ENCODE data around the gene FMO3.

FMO3 gene

DNA sequence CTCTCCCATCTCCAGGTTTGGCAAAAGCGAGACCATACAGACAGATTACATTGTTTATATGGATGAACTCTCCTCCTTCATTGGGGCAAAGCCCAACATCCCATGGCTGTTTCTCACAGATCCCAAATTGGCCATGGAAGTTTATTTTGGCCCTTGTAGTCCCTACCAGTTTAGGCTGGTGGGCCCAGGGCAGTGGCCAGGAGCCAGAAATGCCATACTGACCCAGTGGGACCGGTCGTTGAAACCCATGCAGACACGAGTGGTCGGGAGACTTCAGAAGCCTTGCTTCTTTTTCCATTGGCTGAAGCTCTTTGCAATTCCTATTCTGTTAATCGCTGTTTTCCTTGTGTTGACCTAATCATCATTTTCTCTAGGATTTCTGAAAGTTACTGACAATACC is 26.4 kb downstream of the FMO3 start:
- Histone ChIP-seq H3K4me1 (ENCODE audit: insufficient read depth, low read length) (no peaks in the 10 kb centered on the region), H3K9ac (ENCODE audit: low read depth, low read length) (no peak overlapping the region), H4K20me1 (ENCODE audit: insufficient read depth, low read length) (no peaks in the 10 kb centered on the region), H3K9me3 (ENCODE audit: insufficient read depth, low read length, severe bottlenecking) (no peaks in the 10 kb centered on the region), H3K27ac (ENCODE audit: low read length) (no peak overlapping the region), H2AFZ (ENCODE audit: low read depth, low read length) (no peak overlapping the region), H3K27me3 (ENCODE audit: insufficient read depth, low read length, poor library complexity) (peaks cover 6% of the 10 kb centered on the region), H3K4me3 (ENCODE audit: low read depth in 1 of 2, low read length in 2 of 2) (no peak overlapping the region), H3K79me2 (ENCODE audit: insufficient read depth, low read length) (no peaks in the 10 kb centered on the region), H3K36me3 (ENCODE audit: insufficient read depth, low read length) (no peaks in the 10 kb centered on the region), H3K4me2 (ENCODE audit: insufficient read depth, low read length) (no peak overlapping the region)
- TF ChIP-seq EZH2 (IDR thresholded peaks at IDR 0.05; ENCODE audit: borderline replicate concordance, low read depth, low read length, severe bottlenecking): no peak
- TF ChIP-seq, protein P1, sequence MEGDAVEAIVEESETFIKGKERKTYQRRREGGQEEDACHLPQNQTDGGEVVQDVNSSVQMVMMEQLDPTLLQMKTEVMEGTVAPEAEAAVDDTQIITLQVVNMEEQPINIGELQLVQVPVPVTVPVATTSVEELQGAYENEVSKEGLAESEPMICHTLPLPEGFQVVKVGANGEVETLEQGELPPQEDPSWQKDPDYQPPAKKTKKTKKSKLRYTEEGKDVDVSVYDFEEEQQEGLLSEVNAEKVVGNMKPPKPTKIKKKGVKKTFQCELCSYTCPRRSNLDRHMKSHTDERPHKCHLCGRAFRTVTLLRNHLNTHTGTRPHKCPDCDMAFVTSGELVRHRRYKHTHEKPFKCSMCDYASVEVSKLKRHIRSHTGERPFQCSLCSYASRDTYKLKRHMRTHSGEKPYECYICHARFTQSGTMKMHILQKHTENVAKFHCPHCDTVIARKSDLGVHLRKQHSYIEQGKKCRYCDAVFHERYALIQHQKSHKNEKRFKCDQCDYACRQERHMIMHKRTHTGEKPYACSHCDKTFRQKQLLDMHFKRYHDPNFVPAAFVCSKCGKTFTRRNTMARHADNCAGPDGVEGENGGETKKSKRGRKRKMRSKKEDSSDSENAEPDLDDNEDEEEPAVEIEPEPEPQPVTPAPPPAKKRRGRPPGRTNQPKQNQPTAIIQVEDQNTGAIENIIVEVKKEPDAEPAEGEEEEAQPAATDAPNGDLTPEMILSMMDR (IDR thresholded peaks at IDR 0.05; ENCODE audit: borderline replicate concordance, extremely low read depth, low read length, poor library complexity, severe bottlenecking): no peak
- DNase-seq (no peak), ATAC-seq (ENCODE audit: insufficient read depth, low read depth) (no peak)

DNA sequence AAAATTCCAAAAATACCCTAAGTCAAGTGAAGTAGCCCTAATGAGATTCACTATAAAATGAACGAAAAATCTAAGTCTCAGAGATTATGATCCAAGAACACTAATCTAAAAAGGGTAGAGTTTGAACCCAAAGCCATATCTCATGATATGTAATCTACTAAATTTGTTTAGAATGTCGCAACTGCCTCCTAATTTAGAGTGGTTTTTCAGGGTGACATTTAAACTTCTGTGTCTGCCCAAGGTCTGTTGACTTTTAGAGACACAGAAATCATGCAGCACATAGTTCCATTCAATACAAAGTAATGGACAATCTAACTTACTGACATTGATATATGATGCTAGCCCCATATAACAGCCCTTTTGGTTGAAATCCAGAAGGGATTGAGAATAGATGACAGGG is 28.9 kb downstream of the FMO3 start:
- Histone ChIP-seq H3K36me3 (ENCODE audit: insufficient read depth, low read length) (no peaks in the 10 kb centered on the region), H3K27ac (ENCODE audit: low read length) (no peak overlapping the region), H3K9ac (ENCODE audit: low read depth, low read length) (no peak overlapping the region), H3K79me2 (ENCODE audit: insufficient read depth, low read length) (no peaks in the 10 kb centered on the region), H3K27me3 (ENCODE audit: insufficient read depth, low read length, poor library complexity) (peaks cover 2% of the 10 kb centered on the region), H3K4me3 (ENCODE audit: low read depth in 1 of 2, low read length in 2 of 2) (no peak overlapping the region), H3K4me1 (ENCODE audit: insufficient read depth, low read length) (no peaks in the 10 kb centered on the region), H2AFZ (ENCODE audit: low read depth, low read length) (no peak overlapping the region), H3K9me3 (ENCODE audit: insufficient read depth, low read length, severe bottlenecking) (no peaks in the 10 kb centered on the region), H3K4me2 (ENCODE audit: insufficient read depth, low read length) (no peak overlapping the region), H4K20me1 (ENCODE audit: insufficient read depth, low read length) (no peaks in the 10 kb centered on the region)
- ATAC-seq (ENCODE audit: insufficient read depth, low read depth) (no peak), DNase-seq (no peak)
- TF ChIP-seq, protein P1 (IDR thresholded peaks at IDR 0.05; ENCODE audit: borderline replicate concordance, extremely low read depth, low read length, poor library complexity, severe bottlenecking): no peak
- no peak for TF ChIP-seq EZH2 (IDR thresholded peaks at IDR 0.05; ENCODE audit: borderline replicate concordance, low read depth, low read length, severe bottlenecking)

DNA sequence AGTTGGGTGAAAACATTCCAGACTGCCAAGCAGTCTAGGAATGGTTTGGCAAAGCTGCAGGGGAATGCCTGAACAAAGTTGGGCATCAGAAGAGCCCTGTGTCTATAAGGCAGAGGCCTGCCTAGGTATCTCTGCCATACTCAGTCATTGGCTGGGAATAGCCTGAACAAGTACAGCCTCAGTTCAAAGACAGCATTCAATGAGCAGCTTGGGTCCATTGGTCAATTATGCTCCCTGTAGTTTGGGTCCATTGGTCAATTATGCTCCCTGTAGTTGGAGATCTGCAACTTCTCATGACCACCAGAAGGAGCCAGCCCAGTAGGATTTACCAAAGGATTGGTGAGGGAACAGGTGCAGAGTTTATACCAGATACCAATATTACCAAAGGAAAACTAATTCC is 31.6 kb downstream of the FMO3 start:
- H2AFZ ChIP-seq (ENCODE audit: low read depth, low read length): no peak overlapping the region
- no peak overlapping the region for H3K9ac ChIP-seq (ENCODE audit: low read depth, low read length)
- DNase-seq (no peak), ATAC-seq (ENCODE audit: insufficient read depth, low read depth) (no peak)
- no peaks in the 10 kb centered on the region for H3K4me1 ChIP-seq (ENCODE audit: insufficient read depth, low read length)
- no peak for TF ChIP-seq EZH2 (IDR thresholded peaks at IDR 0.05; ENCODE audit: borderline replicate concordance, low read depth, low read length, severe bottlenecking)
- TF ChIP-seq, protein P1 (IDR thresholded peaks at IDR 0.05; ENCODE audit: borderline replicate concordance, extremely low read depth, low read length, poor library complexity, severe bottlenecking): no peak
- no peaks in the 10 kb centered on the region for H4K20me1 ChIP-seq (ENCODE audit: insufficient read depth, low read length)
- H3K79me2 ChIP-seq (ENCODE audit: insufficient read depth, low read length): no peaks in the 10 kb centered on the region
- no peak overlapping the region for H3K4me2 ChIP-seq (ENCODE audit: insufficient read depth, low read length)
- no peaks in the 10 kb centered on the region for H3K9me3 ChIP-seq (ENCODE audit: insufficient read depth, low read length, severe bottlenecking)
- no peak overlapping the region for H3K4me3 ChIP-seq (ENCODE audit: low read depth in 1 of 2, low read length in 2 of 2)
- H3K27ac ChIP-seq (ENCODE audit: low read length): no peak overlapping the region
- H3K27me3 ChIP-seq (ENCODE audit: insufficient read depth, low read length, poor library complexity): no peaks in the 10 kb centered on the region
- H3K36me3 ChIP-seq (ENCODE audit: insufficient read depth, low read length): no peaks in the 10 kb centered on the region

DNA sequence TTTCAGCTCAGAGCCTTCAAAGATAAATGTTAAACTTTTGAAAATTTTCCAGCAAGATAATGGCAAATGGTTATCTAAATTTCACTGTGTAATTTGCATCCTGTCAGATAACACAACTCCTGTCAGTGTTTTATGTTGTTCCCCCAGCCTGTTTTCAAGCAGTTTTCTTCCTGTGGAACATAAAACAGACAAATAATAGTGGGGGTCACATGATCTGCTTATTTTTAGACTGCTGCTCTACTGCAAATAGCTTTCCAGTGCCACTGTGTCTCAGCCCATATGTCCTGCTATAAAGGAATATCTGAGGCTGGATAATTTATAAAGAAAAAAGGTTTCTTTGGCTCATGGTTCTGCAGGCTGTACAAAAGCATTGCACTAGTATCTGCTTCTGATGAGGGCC is 32.2 kb downstream of the FMO3 start:
- DNase-seq: no peak
- TF ChIP-seq, protein P1 (IDR thresholded peaks at IDR 0.05; ENCODE audit: borderline replicate concordance, extremely low read depth, low read length, poor library complexity, severe bottlenecking): no peak
- no peak for TF ChIP-seq EZH2 (IDR thresholded peaks at IDR 0.05; ENCODE audit: borderline replicate concordance, low read depth, low read length, severe bottlenecking)
- H4K20me1 ChIP-seq (ENCODE audit: insufficient read depth, low read length): no peaks in the 10 kb centered on the region
- H3K27ac ChIP-seq (ENCODE audit: low read length): no peak overlapping the region
- H3K79me2 ChIP-seq (ENCODE audit: insufficient read depth, low read length): no peaks in the 10 kb centered on the region
- no peaks in the 10 kb centered on the region for H3K27me3 ChIP-seq (ENCODE audit: insufficient read depth, low read length, poor library complexity)
- no peak overlapping the region for H2AFZ ChIP-seq (ENCODE audit: low read depth, low read length)
- ATAC-seq (ENCODE audit: insufficient read depth, low read depth): no peak
- no peak overlapping the region for H3K9ac ChIP-seq (ENCODE audit: low read depth, low read length)
- H3K36me3 ChIP-seq (ENCODE audit: insufficient read depth, low read length): no peaks in the 10 kb centered on the region
- no peak overlapping the region for H3K4me3 ChIP-seq (ENCODE audit: low read depth in 1 of 2, low read length in 2 of 2)
- H3K4me2 ChIP-seq (ENCODE audit: insufficient read depth, low read length): no peak overlapping the region
- no peaks in the 10 kb centered on the region for H3K4me1 ChIP-seq (ENCODE audit: insufficient read depth, low read length)
- no peaks in the 10 kb centered on the region for H3K9me3 ChIP-seq (ENCODE audit: insufficient read depth, low read length, severe bottlenecking)

Measured in DND-41 (cell line).